RCC 7860 (cell line): ENCODE results near the gene AHNAK2.

ENCODE experiments used
- DNase-seq: peaks from one replicate; pipeline ENCODE4 v3.0.0-alpha.2; 2015; ENCODE audit warnings: low spot score
- FAIRE-seq: peaks from 2 replicates; lab custom pipeline; 2012; peaks lifted over from hg19 to GRCh38; lab: Jason Lieb, UNC

Gene AHNAK2

DNA sequence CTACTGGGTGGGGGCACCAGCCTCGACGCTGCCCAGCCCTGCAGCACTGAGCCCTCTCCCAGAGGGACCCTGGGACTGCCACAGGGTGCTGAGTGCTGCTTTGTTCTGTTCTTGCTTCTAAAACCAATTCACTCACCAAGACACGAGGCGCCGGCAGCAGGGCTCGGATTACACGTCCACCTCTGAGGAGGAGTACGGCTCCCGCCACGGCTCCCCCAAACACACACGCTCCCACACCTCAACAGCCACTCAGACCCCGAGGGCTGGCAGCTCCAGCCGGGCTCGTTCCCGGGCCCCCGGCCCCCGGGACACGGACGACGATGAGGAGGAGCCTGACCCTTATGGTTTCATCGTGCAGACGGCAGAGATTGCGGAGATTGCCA lies 88.8 kb downstream of the AHNAK2 start:
- no peak for FAIRE-seq

DNA sequence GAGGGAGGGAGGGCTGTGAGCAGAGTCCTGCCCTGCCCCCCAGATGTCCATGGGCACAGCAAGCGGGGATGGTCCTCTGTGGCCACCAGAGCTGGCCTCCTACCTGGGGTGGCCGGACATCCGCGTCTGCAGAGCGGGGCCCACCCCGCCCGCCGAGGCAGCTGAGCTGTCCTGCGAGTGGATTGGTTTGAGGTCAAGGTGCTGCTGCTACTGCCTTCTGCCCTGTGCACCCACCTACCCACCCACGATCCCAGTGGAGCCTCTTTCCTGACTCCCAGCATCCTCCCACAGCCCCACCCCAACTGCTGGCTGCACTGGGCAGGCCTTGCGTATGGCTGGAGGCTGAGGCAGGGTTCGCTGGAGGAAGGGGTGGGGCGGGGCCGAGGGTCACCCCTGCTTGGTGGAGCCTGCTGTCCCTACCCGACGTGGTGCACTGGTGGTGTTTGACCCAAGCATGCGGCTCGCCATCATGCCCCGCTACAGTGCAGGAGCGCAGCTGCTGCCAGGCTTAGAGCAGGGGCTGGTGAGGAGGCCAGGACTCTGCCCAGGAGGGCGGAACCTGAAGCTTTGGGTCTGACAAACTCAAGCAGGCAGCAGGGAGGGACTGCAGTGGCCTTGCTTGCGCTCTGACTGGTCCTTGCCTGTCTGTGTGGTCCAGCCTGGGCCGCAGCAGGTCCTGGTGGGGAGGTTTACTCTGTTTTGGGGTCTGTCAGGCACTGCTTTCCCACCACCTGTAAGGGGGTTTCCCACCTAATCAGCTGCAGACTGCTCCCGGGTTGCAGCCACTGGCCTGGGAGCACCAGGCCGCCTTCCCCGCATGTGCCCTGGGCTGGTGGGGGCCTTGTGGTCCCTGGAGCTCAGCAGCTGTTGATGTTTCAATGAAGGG lies 89.4 kb downstream of the AHNAK2 start:
- DNase-seq (no peak), FAIRE-seq (no peak)

More for the DNA sequence above, 88.8 kb downstream of the AHNAK2 start:
- no peak for DNase-seq

DNA sequence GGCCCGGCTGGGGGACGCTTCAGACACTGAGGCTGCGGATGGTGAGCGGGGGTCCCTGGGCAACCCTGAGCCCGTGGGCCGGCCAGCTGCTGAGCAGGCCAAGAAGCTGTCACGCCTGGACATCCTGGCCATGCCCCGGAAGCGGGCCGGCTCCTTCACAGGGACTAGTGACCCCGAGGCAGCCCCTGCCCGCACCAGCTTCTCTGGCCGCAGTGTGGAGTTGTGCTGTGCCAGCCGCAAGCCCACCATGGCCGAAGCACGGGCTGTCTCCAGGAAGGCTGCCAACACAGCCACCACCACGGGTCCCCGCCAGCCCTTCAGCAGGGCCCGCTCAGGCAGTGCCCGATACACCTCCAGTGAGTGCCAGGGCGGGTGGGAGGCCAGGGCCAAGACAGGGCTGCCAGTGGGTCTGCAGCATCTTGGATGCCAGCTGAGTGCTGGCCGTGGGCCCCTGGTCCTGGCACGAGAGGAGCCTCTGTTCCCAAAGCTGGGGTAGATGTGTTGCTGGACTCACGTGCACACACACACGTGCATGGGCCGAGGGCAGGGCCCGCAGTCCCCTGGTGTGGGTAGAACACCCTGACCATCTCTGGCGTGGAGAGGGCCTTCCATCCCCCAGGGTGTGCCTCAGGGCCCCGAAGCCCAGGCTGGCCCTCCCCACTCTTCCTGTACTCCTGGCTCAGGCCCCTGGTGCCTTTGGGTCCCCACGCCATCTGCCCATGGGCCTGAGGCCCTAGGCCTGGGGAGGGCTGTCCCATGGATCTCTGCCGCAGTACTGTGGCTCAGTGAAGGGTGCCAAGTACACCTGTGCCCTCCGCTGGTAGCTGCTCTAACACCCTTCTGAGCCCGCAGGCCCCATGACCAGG lies 90.3 kb downstream of the AHNAK2 start:
- no peak for DNase-seq
- no peak for FAIRE-seq
